ENCODE data around the gene PLP2. TPM values are rescaled to one million over a fixed set of nuclear protein-coding genes. Genes with fewer than 3 reads are reported as not detected.
"Not testable (repeated sequence)": the region's sequence is repeated elsewhere in the genome, so short reads cannot be mapped to it uniquely, and the experiment has no call there.

The PLP2 gene
- total RNA-seq, 1 donor from 2014 or later = 74.3 TPM

- peak; percentile 94 for DNase-seq (ENCODE audit: low spot score)
These were observed 7.9 kb upstream of the PLP2 start for GRCh38 chrX:49163555-49164419.

- DNase-seq (ENCODE audit: low spot score) = no peak
These were observed 6.9 kb upstream of the PLP2 start for GRCh38 chrX:49164589-49165360.

GRCh38 chrX:49165901-49166881 is 5.5 kb upstream of the PLP2 start:
- no peak for DNase-seq (ENCODE audit: low spot score)

GRCh38 chrX:49166914-49167739 is 4.6 kb upstream of the PLP2 start:
- DNase-seq (ENCODE audit: low spot score) = no peak

GRCh38 chrX:49167740-49168108 is 4.0 kb upstream of the PLP2 start:
- no peak for DNase-seq (ENCODE audit: low spot score)

GRCh38 chrX:49172280-49172780 is 632 bp downstream of the PLP2 start:
- no peak for DNase-seq (ENCODE audit: low spot score)

- not testable (repeated sequence) for DNase-seq (ENCODE audit: low spot score)
These were observed 1.8 kb downstream of the PLP2 start for GRCh38 chrX:49173544-49173943.

GRCh38 chrX:49174723-49175122 is 3.0 kb downstream of the PLP2 start:
- no peak for DNase-seq (ENCODE audit: low spot score)

- no peak for DNase-seq (ENCODE audit: low spot score)
These were observed 4.0 kb downstream of the PLP2 start for GRCh38 chrX:49175435-49176274.

GRCh38 chrX:49176421-49177326 is 5.0 kb downstream of the PLP2 start:
- DNase-seq (ENCODE audit: low spot score) = no peak

- DNase-seq (ENCODE audit: low spot score) = no peak
These were observed 5.7 kb downstream of the PLP2 start for GRCh38 chrX:49177338-49177833.

- DNase-seq (ENCODE audit: low spot score) = no peak
These were observed 6.3 kb downstream of the PLP2 start for GRCh38 chrX:49177873-49178480.

GRCh38 chrX:49178537-49178936 is 6.8 kb downstream of the PLP2 start:
- no peak for DNase-seq (ENCODE audit: low spot score)

- no peak for DNase-seq (ENCODE audit: low spot score)
These were observed 7.7 kb downstream of the PLP2 start for GRCh38 chrX:49179358-49179757.

- DNase-seq (ENCODE audit: low spot score) = no peak
These were observed 12.1 kb downstream of the PLP2 start for GRCh38 chrX:49183701-49184281.

GRCh38 chrX:49184294-49185281 is 12.9 kb downstream of the PLP2 start:
- DNase-seq (ENCODE audit: low spot score) = no peak

All from mesenteric fat pad (tissue), 1 donor.